Muscle layer of colon (tissue), 2 donors: ENCODE results near the gene CBR3.
"Not testable (repeated sequence)": the region's sequence is repeated elsewhere in the genome, so short reads cannot be mapped to it uniquely, and the experiment has no call there.

Experiments
- H3K27ac ChIP-seq: one replicate; pipeline ENCODE4 v1.7.0; 2013; ENCODE audit warnings: low read depth, mild to moderate bottlenecking, low read length, moderate library complexity
- H3K27me3 ChIP-seq, 2 donors: one replicate each; pipeline ENCODE4 v1.7.0; 2013; ENCODE audit warnings: low read length in 2 of 2, mild to moderate bottlenecking in 2 of 2; ENCODE audit not compliant: insufficient read depth in 2 of 2, control insufficient read depth in 1 of 2
- H3K36me3 ChIP-seq: one replicate; pipeline ENCODE4 v1.7.0; 2013; ENCODE audit warnings: mild to moderate bottlenecking, low read length; ENCODE audit not compliant: insufficient read depth
- H3K4me1 ChIP-seq: one replicate; pipeline ENCODE4 v1.7.0; 2013; ENCODE audit warnings: mild to moderate bottlenecking, low read length; ENCODE audit not compliant: insufficient read depth
- H3K4me3 ChIP-seq, 2 donors: one replicate each; pipeline ENCODE4 v1.7.0; 2013; ENCODE audit warnings: low read length in 2 of 2, low read depth in 1 of 2, mild to moderate bottlenecking in 1 of 2, moderate library complexity in 1 of 2
- H3K9ac ChIP-seq: one replicate; pipeline ENCODE4 v1.7.0; 2013; ENCODE audit warnings: low read length
- H3K9me3 ChIP-seq: one replicate; pipeline ENCODE4 v1.7.0; 2013; ENCODE audit warnings: mild to moderate bottlenecking, low read length
- donor health status: abdominal sarcoma.
- donor health status: Adenocarcinoma of cecum.

CBR3 gene

GRCh38 chr21:36135391-36136102, 668 bp downstream of the CBR3 start:
- peak overlapping the region; percentile 59 for H3K27ac ChIP-seq
- no peaks in the 10 kb centered on the region for H3K9me3 ChIP-seq
- H3K4me1 ChIP-seq = peaks cover 7% of the 10 kb centered on the region
- peaks cover 6% of the 10 kb centered on the region for H3K36me3 ChIP-seq
- H3K4me3 ChIP-seq = peak overlapping the region; percentile 27 to 95
- peak overlapping the region; percentile 69 for H3K9ac ChIP-seq
- H3K27me3 ChIP-seq = no peaks in the 10 kb centered on the region

- not testable (repeated sequence) for H3K9me3 ChIP-seq, H3K4me3 ChIP-seq, H3K9ac ChIP-seq, H3K36me3 ChIP-seq, H3K27ac ChIP-seq, H3K4me1 ChIP-seq, H3K27me3 ChIP-seq
Observed at GRCh38 chr21:36139791-36140190, 4.9 kb downstream of the CBR3 start.

GRCh38 chr21:36141513-36141925, 6.6 kb downstream of the CBR3 start:
- H3K36me3 ChIP-seq = peaks cover 6% of the 10 kb centered on the region
- no peaks in the 10 kb centered on the region for H3K27me3 ChIP-seq
- no peak overlapping the region for H3K9ac ChIP-seq
- no peaks in the 10 kb centered on the region for H3K9me3 ChIP-seq
- no peak overlapping the region for H3K27ac ChIP-seq
- no peak overlapping the region for H3K4me3 ChIP-seq
- no peaks in the 10 kb centered on the region for H3K4me1 ChIP-seq

GRCh38 chr21:36144233-36144632, 9.4 kb downstream of the CBR3 start:
- H3K9ac ChIP-seq, H3K27me3 ChIP-seq, H3K4me1 ChIP-seq, H3K27ac ChIP-seq, H3K4me3 ChIP-seq, H3K36me3 ChIP-seq, H3K9me3 ChIP-seq: not testable (repeated sequence)

- peaks cover 3% of the 10 kb centered on the region for H3K36me3 ChIP-seq
- no peak overlapping the region for H3K9ac ChIP-seq
- no peaks in the 10 kb centered on the region for H3K27me3 ChIP-seq
- H3K4me1 ChIP-seq = peaks cover 9% of the 10 kb centered on the region
- no peaks in the 10 kb centered on the region for H3K9me3 ChIP-seq
- H3K27ac ChIP-seq = no peak overlapping the region
- H3K4me3 ChIP-seq = no peak overlapping the region
Observed at GRCh38 chr21:36145259-36145658, 10.4 kb downstream of the CBR3 start.

GRCh38 chr21:36147911-36148310, 13.0 kb downstream of the CBR3 start:
- Histone ChIP-seq H3K9ac (no peak overlapping the region), H3K27ac (no peak overlapping the region), H3K9me3 (no peaks in the 10 kb centered on the region), H3K4me1 (peaks cover 16% of the 10 kb centered on the region), H3K36me3 (no peaks in the 10 kb centered on the region), H3K27me3 (no peaks in the 10 kb centered on the region), H3K4me3 (no peak overlapping the region)

- no peak overlapping the region for H3K4me3 ChIP-seq
- no peaks in the 10 kb centered on the region for H3K36me3 ChIP-seq
- H3K9me3 ChIP-seq = no peaks in the 10 kb centered on the region
- H3K27ac ChIP-seq = no peak overlapping the region
- peaks cover 16% of the 10 kb centered on the region for H3K4me1 ChIP-seq
- H3K27me3 ChIP-seq = no peaks in the 10 kb centered on the region
- H3K9ac ChIP-seq = no peak overlapping the region
Observed at GRCh38 chr21:36148886-36149285, 14.0 kb downstream of the CBR3 start.

- Histone ChIP-seq H3K9ac (no peak overlapping the region), H3K4me1 (peaks cover 16% of the 10 kb centered on the region), H3K27me3 (no peaks in the 10 kb centered on the region), H3K27ac (peak overlapping the region; percentile 24), H3K36me3 (no peaks in the 10 kb centered on the region), H3K4me3 (no peak overlapping the region), H3K9me3 (no peaks in the 10 kb centered on the region)
Observed at GRCh38 chr21:36149788-36150711, 15.2 kb downstream of the CBR3 start.

- H3K4me1 ChIP-seq = peaks cover 6% of the 10 kb centered on the region
- H3K27me3 ChIP-seq = no peaks in the 10 kb centered on the region
- no peaks in the 10 kb centered on the region for H3K36me3 ChIP-seq
- peak overlapping the region; percentile 38 for H3K9ac ChIP-seq
- peak overlapping the region; percentile 65 to 67 for H3K4me3 ChIP-seq
- H3K9me3 ChIP-seq = no peaks in the 10 kb centered on the region
- H3K27ac ChIP-seq = peak overlapping the region; percentile 64
Observed at GRCh38 chr21:36155603-36156338, 20.9 kb downstream of the CBR3 start.

- peaks cover 5% of the 10 kb centered on the region for H3K4me1 ChIP-seq
- H3K4me3 ChIP-seq = peak overlapping the region; percentile 65 to 67
- no peaks in the 10 kb centered on the region for H3K27me3 ChIP-seq
- H3K9me3 ChIP-seq = no peaks in the 10 kb centered on the region
- H3K9ac ChIP-seq = no peak overlapping the region
- no peaks in the 10 kb centered on the region for H3K36me3 ChIP-seq
- peak overlapping the region; percentile 64 for H3K27ac ChIP-seq
Observed at GRCh38 chr21:36156339-36156814, 21.5 kb downstream of the CBR3 start.
